DMS53 treated with DMSO at 0.1 percent for 48 hours (cell line): ENCODE data around the gene DDX10.
"Not testable (repeated sequence)": the region's sequence is repeated elsewhere in the genome, so short reads cannot be mapped to it uniquely, and the experiment has no call there.

Source experiments
- DNase-seq: peaks from one replicate; lab custom pipeline; 2025; ENCODE audit not compliant: unreplicated experiment; lab: John Stamatoyannopoulos, UW

Gene DDX10

GRCh38 chr11:108768370-108768769, 103.5 kb downstream of the DDX10 start:
- DNase-seq = no peak

- DNase-seq = no peak
Observed at GRCh38 chr11:108768964-108769363, 104.1 kb downstream of the DDX10 start.

- DNase-seq = no peak
Observed at GRCh38 chr11:108774037-108774730, 109.3 kb downstream of the DDX10 start.

- DNase-seq = no peak
Observed at GRCh38 chr11:108775324-108775723, 110.5 kb downstream of the DDX10 start.

GRCh38 chr11:108779147-108779546, 114.3 kb downstream of the DDX10 start:
- not testable (repeated sequence) for DNase-seq

- DNase-seq = no peak
Observed at GRCh38 chr11:108780119-108780518, 115.2 kb downstream of the DDX10 start.

GRCh38 chr11:108781946-108782345, 117.1 kb downstream of the DDX10 start:
- no peak for DNase-seq

- DNase-seq = no peak
Observed at GRCh38 chr11:108786281-108786990, 121.6 kb downstream of the DDX10 start.

GRCh38 chr11:108787105-108787504, 122.2 kb downstream of the DDX10 start:
- DNase-seq = no peak

GRCh38 chr11:108788565-108789199, 123.8 kb downstream of the DDX10 start:
- DNase-seq = no peak

- DNase-seq = no peak
Observed at GRCh38 chr11:108790501-108791299, 125.8 kb downstream of the DDX10 start.

- DNase-seq = no peak
Observed at GRCh38 chr11:108793138-108793537, 128.3 kb downstream of the DDX10 start.

- DNase-seq = no peak
Observed at GRCh38 chr11:108793611-108794010, 128.7 kb downstream of the DDX10 start.

- no peak for DNase-seq
Observed at GRCh38 chr11:108796551-108796950, 131.7 kb downstream of the DDX10 start.

- no peak for DNase-seq
Observed at GRCh38 chr11:108797578-108798100, 132.8 kb downstream of the DDX10 start.

- no peak for DNase-seq
Observed at GRCh38 chr11:108802492-108802891, 137.6 kb downstream of the DDX10 start.

GRCh38 chr11:108803776-108804175, 138.9 kb downstream of the DDX10 start:
- no peak for DNase-seq

- no peak for DNase-seq
Observed at GRCh38 chr11:108804511-108804910, 139.6 kb downstream of the DDX10 start.

- DNase-seq = no peak
Observed at GRCh38 chr11:108805030-108805429, 140.2 kb downstream of the DDX10 start.

- no peak for DNase-seq
Observed at GRCh38 chr11:108807262-108807661, 142.4 kb downstream of the DDX10 start.

- no peak for DNase-seq
Observed at GRCh38 chr11:108813086-108813485, 148.2 kb downstream of the DDX10 start.
